CD4-positive, alpha-beta T cell treated with Interferon alpha-2 for 1 hour (primary cell): ENCODE measurements around the gene ENGASE.
"Not testable (repeated sequence)": the region's sequence is repeated elsewhere in the genome, so short reads cannot be mapped to it uniquely, and the experiment has no call there.

Experiments used
- DNase-seq, 2 donors: peaks; one replicate each; pipeline ENCODE4 v3.0.0-alpha.2; 2020 to 2022

ENGASE gene

GRCh38 chr17:79074649-79075445 is at the start of gene ENGASE:
ENGASE (plus strand) TSS chr17:79074824; CDS start chr17:79074945, 121 bp downstream.
- DNase-seq: peak; percentile 93 to 95

- DNase-seq: no peak
Observed at GRCh38 chr17:79024901-79025737, 49.5 kb upstream of the ENGASE start.

GRCh38 chr17:79026376-79027273 is 48.0 kb upstream of the ENGASE start:
- no peak for DNase-seq

DNA sequence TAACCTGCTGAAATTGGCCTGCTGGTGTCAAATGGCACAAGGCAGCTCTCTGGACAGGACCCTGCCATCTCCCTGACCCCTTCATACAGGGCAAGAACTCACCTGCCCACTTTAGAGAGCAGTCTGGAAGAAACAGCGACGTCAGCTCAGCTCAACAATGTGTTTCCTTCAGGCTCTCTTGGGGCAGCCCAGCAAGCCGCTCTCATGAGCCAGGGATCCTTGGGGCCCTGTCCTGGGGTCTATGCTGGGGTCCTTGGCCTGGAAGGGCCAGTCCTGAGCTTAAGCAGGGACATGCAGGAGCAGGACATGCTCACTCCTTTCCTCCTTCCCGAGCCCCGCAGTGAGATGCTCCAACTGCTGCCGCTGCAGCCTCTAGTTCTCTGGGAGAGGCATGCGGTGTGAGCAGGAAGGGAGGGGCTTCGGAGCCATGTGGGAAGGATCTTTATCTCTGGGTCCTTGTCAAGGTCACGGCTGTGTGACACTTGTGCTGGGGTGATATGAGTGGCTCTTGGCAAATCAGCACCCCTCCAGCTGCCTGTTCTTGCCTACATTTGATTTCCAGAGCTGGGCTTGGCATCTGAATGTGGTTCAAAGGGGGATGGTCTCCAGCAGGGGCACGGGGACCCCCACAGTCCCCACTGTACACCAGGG is 47.2 kb upstream of the ENGASE start:
- no peak for DNase-seq

DNA sequence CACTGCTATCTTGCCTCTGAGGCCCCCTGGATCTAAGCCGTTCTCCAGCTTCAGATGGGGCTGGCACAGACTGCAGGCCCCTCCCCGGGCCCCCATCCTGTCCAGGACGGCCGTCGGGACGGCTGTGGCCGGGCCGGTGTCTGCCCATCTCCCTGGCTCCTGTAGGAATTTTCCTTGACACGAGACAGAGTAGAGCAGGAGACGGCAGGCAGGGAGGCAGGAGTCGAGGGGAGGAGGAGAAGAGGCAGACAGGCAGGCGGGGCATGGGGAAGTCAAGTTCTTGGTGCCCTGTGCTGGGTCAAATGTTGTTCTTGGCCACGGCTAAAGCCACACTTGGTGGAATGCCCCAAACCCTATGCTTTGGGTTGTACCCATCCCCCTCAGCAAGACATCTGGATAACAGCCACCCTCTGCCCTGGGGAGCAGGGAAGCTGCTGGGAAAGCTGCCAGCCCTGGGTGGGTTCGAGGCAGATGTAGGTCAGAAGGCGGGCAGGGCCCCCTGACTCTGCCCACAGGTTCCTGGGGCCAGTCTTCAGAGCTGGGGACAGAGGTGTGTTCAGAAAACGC is 46.6 kb upstream of the ENGASE start:
- DNase-seq: no peak

DNA sequence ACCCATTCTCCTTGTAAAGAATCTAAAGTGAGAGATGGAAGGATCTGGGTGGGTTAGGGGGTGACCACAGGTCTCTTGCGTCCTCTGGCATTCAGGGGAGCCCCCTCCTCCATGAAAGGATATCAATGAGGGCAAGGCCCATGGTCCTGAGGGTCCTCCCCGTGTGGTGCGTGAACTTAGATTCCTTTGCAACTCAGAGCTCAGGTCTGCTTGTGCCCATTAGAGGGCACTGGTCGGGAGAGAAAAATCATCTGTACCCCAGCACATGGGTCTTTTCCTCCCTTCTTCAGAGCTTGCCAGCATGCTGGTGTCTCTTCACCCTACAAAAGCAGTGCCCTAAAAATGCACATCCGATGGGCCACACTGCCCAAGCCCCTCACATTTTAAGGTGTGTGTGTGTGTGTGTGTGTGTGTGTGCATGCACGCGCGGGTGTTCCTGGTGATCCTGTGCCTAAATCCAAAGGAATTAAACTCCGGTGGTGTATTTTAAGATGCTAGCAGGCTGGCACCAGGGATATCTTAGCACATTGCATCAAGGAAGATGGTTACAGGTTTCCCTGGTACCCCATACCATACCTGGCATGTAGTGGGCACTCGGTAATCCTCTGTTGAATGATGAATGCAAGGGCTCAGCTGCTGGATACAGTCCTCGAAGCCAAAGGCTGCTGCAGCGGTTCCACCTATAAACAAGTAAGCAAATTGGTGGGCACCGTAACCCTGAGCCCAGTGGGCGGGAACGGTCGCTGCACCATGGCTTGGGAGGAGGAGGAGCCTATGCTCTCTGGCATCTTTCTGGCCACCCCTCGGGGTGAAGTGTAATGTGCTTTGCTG is 45.9 kb upstream of the ENGASE start:
- no peak for DNase-seq

DNA sequence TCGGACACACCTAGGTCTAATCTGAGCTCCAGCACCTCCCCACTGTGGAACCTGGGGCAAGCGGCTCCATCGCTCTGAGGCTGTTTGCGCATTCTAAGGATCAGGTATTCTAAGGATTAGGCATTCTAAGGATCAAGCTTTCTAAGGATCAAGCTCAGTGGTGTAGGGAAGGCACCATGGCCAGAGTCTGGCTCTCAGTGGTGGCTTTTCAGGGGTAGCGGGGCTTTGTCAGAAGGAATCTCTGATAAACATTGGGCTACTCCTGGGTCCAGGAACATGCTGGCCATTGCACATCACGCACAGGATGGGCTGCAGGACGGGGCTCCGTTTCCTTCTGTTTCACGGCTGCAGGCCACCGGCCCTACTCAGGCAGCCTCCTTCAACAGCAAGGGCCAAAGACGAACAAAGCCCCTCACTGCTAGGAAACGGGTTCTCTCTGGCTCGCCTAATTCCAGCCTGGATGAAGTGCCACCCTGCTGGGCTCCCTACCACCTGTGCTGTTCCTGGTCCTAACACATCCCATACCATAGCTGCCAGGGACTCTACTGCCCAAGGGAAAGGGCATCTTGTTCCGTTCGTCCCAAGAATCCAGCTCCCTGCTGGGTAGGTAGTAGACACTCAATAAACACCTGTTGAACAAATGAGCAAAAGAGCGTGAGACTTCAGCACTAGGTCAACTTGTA is 45.2 kb upstream of the ENGASE start:
- no peak for DNase-seq

DNA sequence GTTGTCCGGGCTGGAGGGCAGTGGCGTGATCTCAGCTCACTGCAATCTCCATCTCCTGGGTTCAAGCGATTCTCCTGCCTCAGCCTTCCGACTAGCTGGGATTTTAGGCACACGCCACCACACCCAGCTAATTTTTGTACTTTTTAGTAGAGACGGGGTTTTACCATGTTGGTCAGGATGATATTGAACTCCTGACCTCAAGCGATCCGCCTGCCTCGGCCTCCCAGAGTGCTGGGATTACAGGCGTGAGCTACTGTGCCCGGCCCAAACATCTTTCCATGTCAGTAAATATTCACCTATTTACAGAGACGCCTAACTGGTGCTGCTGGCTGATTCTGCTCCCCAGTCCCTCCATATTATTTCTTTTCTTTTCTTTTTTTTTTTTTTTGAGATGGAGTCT is 44.0 kb upstream of the ENGASE start:
- not testable (repeated sequence) for DNase-seq

- no peak for DNase-seq
Observed at GRCh38 chr17:79031996-79032875, 42.4 kb upstream of the ENGASE start.

DNA sequence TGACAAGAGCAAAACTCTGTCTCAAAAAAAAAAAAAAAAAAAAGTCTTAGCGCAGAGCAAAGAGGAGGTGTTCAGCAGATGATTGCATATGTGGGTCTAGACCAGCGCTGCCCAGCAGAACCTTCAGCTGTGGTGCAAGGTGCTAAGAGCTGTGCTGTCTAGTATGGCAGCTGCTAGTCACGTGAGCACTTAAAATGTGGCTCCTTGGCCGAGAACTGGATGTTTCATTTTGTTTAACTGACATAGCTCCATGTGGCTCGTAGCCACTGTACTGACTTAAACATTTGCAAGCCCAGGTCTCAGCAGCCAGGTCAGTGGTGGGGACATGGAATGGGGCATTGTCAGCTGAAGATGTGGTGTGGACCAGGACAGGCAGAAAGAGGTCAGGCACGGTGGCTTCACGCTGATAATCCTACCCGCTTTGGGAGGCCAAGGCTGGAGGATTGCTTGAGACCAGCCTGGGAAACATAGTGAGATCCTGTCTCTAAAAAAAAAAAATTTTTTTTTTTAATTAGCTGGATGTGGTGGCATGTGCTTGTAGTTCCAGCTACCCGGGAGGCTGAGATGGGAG is 41.5 kb upstream of the ENGASE start:
- DNase-seq: no peak

DNA sequence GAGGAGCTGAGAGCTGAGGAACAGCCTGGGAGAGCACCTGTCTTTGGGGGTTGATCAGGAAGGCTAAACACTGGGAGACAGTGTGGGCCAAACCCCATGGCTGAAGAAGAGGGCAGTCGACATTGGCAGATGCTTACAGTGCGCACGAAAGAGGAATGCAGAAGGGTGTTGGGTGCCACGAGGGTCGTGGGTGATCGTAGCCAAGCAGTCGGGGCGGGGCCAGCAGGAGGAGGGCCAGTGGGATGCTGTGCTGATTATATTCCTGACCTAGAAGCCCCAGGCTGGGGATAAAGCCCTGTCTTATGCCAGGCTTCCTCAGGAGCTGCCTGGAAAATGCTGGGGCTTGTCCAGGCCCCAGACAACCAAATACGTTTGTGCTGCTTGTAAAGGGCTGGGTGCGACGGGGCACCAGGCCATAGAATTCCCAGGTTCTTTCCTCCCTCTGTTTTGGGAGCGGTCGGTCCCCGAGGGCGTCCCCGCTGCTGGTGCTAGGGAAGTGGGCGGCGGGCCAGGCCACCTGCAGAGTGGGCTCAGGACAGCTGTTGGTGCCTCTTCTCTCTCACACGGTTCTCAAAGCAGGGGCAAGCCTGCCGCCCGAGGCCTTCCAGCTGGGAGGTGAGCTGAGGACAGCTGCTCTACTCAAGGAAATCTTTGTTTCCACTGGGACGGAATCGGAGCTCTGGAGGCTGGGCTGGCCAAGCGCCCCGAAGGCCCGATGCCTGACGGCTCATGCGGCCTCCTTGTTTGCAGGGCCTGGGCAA is 40.7 kb upstream of the ENGASE start:
- DNase-seq: no peak

GRCh38 chr17:79034931-79035485 is 39.6 kb upstream of the ENGASE start:
- DNase-seq: no peak

DNA sequence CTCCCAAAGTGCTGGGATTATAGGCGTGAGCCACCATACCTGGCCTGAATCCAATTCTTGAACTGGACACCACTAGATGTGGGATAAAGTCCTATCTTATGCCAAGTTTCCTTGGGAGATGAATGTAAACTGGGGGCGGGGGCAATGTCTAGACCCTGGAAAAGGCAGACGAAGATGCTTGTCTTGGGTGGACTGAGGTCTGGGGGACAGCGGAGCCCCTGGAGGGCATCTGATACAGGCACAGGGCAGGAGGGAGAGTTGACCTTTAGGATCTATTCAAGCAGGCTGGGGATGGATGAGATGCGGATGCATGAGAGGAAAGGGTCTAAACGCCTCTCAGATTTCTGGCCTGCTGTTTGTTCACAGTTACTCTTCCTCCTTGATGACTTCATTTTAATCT is 38.9 kb upstream of the ENGASE start:
- DNase-seq: no peak

DNA sequence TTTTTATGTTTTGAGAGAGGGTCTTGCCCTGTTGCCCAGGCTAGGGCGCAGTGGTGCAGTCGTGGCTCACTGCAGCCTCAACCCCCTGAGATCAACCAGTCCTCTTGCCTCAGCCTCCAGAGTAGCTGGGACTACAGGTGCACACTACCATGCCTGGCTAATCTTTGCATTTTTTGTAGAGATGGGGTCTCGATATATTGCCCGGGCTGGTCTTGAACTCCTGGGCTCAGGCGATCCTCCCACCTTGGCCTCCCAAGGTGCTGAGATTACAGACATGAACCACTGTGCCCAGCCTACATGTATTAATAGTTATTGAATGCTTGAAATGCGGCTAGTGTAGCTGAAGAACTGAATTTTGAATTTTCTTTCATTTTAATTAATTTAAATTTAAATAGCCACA is 38.4 kb upstream of the ENGASE start:
- DNase-seq: no peak

- DNase-seq: no peak
Observed at GRCh38 chr17:79036596-79036995, 38.0 kb upstream of the ENGASE start.

DNA sequence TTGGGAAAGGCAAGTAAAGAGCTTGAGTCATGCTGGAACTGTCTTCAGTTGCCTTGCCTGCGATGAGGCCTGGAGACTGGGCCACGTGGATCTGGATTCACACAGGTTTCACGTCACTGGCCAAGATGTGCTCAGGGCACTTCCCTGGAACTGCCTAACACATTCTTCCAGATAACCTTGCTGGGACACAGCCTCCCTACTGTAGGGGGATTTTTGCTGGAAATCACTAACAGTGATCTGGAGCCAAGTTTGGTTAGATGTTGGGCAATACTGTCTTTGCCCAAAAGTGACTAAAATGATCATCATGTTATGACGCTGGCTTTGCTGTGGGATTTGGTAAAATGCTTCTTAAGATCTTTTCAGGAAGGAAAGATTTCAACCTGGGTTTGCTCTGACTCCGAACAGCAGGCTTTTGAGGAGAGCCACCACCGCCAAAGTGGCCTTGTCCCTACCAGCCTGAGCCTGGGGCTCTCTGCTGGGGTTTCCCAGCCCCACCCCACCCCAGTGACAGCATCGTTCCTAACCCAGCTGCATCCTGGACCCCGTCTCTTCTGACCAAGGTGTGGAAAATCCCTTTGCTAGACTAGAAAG is 36.0 kb upstream of the ENGASE start:
- no peak for DNase-seq

DNA sequence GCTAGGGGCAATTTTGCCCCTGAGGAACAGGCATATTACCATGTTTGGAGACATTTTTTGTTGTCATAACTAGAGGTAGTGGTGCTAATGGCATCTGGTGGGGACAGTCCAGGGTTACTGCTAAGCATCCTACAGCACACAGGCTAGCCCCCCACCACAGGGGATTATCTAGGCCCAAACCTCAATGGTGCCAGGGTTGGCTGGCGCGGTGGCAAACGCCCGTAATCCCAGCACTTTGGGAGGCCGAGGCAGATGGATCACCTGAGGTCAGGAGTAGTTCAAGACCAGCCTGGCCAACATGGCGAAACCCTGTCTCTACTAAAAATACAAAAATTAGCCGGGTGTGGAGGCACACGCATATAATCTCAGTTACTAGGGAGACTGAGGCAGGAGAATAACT is 35.5 kb upstream of the ENGASE start:
- no peak for DNase-seq

GRCh38 chr17:79039886-79040285 is 34.7 kb upstream of the ENGASE start:
- no peak for DNase-seq
